A673 (cell line): ENCODE measurements around the gene FAM229B.

Experiments
- CTCF ChIP-seq: fragments of 300-800, 200-600 bp; sonication (generic); conservative IDR thresholded peaks from 2 replicates; pipeline ENCODE4 v1.5.1; 2017; ENCODE audit warnings: low read depth, mild to moderate bottlenecking, antibody characterized with exemption, low read length, moderate library complexity, mixed read lengths
- EZH2 ChIP-seq: fragments of 200-600 bp; sonication (generic); IDR thresholded peaks from 2 replicates; pipeline ENCODE4 v1.6.1; 2017; ENCODE audit warnings: borderline replicate concordance, low read depth, mild to moderate bottlenecking, mixed read lengths, antibody characterized with exemption, low read length; ENCODE audit not compliant: poor library complexity, severe bottlenecking

DNA sequence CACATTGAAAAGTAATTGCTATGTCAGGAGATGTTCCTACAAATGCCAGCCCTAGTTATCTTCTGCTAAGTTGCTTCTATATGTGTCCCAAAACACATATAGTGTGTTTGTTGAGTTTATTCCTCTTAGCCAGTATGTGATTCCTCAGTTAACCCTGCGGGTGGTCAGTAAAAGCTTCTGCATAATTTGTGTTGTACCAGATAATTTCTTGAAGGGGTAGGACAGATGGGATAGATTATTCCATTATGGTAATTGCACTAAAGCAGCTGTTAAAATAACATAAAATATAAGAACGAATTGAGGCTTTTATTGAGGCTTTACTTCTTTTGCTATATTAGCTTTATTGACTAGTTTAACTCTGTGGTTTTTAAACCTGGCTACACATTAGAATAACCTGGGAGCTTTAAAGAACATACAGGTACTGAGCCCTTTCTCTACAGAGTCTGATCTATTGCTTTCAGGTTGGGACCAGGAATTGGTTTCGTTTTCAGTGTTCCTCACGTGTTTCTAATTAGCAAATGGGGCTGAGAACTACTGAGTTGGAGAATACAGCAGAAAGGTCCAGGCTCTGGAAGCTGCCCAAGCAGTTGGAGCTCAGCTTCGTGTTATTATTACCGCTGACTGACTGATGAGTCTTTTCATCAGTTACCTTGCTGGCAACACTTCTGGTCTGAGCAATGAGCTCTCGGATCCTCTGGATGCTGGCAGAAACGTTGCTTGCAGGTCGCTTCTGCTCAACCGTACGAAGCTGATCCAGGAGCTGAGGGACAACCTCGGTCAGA lies 56.9 kb downstream of the FAM229B start:
- no peak for TF ChIP-seq CTCF
- no peak for TF ChIP-seq EZH2
